Liver (tissue), 9 donors: ENCODE data around the gene LVRN. TPM values are rescaled to one million over a fixed set of nuclear protein-coding genes. Genes with fewer than 3 reads are reported as not detected.

ENCODE experiments used
- DNase-seq: peaks from one replicate; pipeline ENCODE4 v3.0.0-alpha.2; 2017; ENCODE audit warnings: low spot score
- H3K27ac ChIP-seq, 2 donors: one replicate each; pipeline ENCODE4 v1.7.0; 2013; ENCODE audit warnings: inconsistent platforms in 2 of 2, low read length in 2 of 2, control low read depth in 1 of 2, low read depth in 1 of 2, mild to moderate bottlenecking in 1 of 2
- H3K27me3 ChIP-seq, 4 donors: one replicate each; pipeline versions ENCODE4 v1.6.1 to v1.7.0; 2013; ENCODE audit warnings: low read length in 3 of 4, inconsistent platforms in 1 of 4, mild to moderate bottlenecking in 1 of 4, moderate library complexity in 1 of 4; ENCODE audit not compliant: control insufficient read depth in 4 of 4, insufficient read depth in 4 of 4
- H3K36me3 ChIP-seq, 4 donors: one replicate each; pipeline versions ENCODE4 v1.6.1 to v1.7.0; 2013; ENCODE audit warnings: low read length in 3 of 4, mild to moderate bottlenecking in 3 of 4, low read depth in 1 of 4, moderate library complexity in 1 of 4; ENCODE audit not compliant: control insufficient read depth in 4 of 4, insufficient read depth in 3 of 4
- H3K4me1 ChIP-seq, 4 donors: one replicate each; pipeline versions ENCODE4 v1.6.1 to v1.7.0; 2013; ENCODE audit warnings: low read length in 3 of 4, mild to moderate bottlenecking in 3 of 4, moderate library complexity in 1 of 4; ENCODE audit not compliant: control insufficient read depth in 4 of 4, insufficient read depth in 4 of 4
- H3K4me3 ChIP-seq, 3 donors: one replicate each; pipeline versions ENCODE4 v1.6.1 to v1.7.0; 2013; ENCODE audit warnings: low read length in 3 of 3, control low read depth in 1 of 3, low read depth in 1 of 3, mild to moderate bottlenecking in 1 of 3
- H3K9ac ChIP-seq, 2 donors: one replicate each; pipeline ENCODE4 v1.7.0; 2013; ENCODE audit warnings: low read length in 2 of 2, mild to moderate bottlenecking in 2 of 2, moderate library complexity in 2 of 2, control low read depth in 1 of 2, low read depth in 1 of 2
- H3K9me3 ChIP-seq, 4 donors: one replicate each; pipeline versions ENCODE4 v1.6.1 to v1.7.0; 2013; ENCODE audit warnings: low read length in 3 of 4; ENCODE audit not compliant: control insufficient read depth in 4 of 4
- EGR1 ChIP-seq, 2 donors: IDR thresholded peaks; 2 replicates each; pipeline ENCODE4 v1.6.1; 2016 to 2018; ENCODE audit warnings: antibody characterized with exemption in 2 of 2, low read depth in 2 of 2
- FOXA1 ChIP-seq: IDR thresholded peaks from 2 replicates; pipeline ENCODE4 v1.6.1; 2016; ENCODE audit warnings: antibody characterized with exemption
- FOXA2 ChIP-seq: IDR thresholded peaks from 2 replicates; pipeline ENCODE4 v1.6.1; 2016; ENCODE audit warnings: antibody characterized with exemption
- GABPA ChIP-seq, 2 donors: IDR thresholded peaks in 1 of 2; conservative IDR thresholded peaks in 1 of 2; 2 replicates each; pipeline ENCODE4 v1.6.1; 2016; ENCODE audit warnings: antibody characterized with exemption in 2 of 2, mild to moderate bottlenecking in 1 of 2, moderate library complexity in 1 of 2
- HNF4A ChIP-seq, 2 donors: conservative IDR thresholded peaks; 2 replicates each; pipeline ENCODE4 v1.6.1; 2016; ENCODE audit warnings: antibody characterized with exemption in 2 of 2, mild to moderate bottlenecking in 2 of 2
- HNF4G ChIP-seq: IDR thresholded peaks from 2 replicates; pipeline ENCODE4 v1.6.1; 2016; ENCODE audit warnings: antibody characterized with exemption
- JUND ChIP-seq, 2 donors: IDR thresholded peaks; 2 replicates each; pipeline ENCODE4 v1.6.1; 2016; ENCODE audit warnings: antibody characterized with exemption in 2 of 2
- NR2F2 ChIP-seq: IDR thresholded peaks from 2 replicates; pipeline ENCODE4 v1.6.1; 2016; ENCODE audit warnings: antibody characterized with exemption
- SP1 ChIP-seq: IDR thresholded peaks from 2 replicates; pipeline ENCODE4 v1.6.1; 2018; ENCODE audit warnings: antibody characterized with exemption, mild to moderate bottlenecking
- TAF1 ChIP-seq: conservative IDR thresholded peaks from 2 replicates; pipeline ENCODE4 v1.6.1; 2016; ENCODE audit warnings: antibody characterized with exemption, mild to moderate bottlenecking
- YY1 ChIP-seq: IDR thresholded peaks from 2 replicates; pipeline ENCODE4 v1.6.1; 2016; ENCODE audit warnings: antibody characterized with exemption, mild to moderate bottlenecking
- WGBS: extraction: QIAGEN DNeasy Blood & Tissue Kit; methylation state at CpG from one replicate; pipeline ENCODE4 v1.1.7; 2013; 5-methylcytosine and 5-hydroxymethylcytosine counted together
- polyA plus RNA-seq, 2 donors: library from polyadenylated mRNA; stranded (reverse) in 1 of 2; unstranded in 1 of 2; fragments of 200-250 nt in 1 of 2; fragments of >200 nt in 1 of 2; fragmentation: Nextera tagmentation in 1 of 2; extraction: Ambion mirVana in 1 of 2; gene quantifications; one replicate each; pipeline versions ENCODE4 v1.2.1 to v1.2.3, GENCODE V29; 2013 to 2015
- total RNA-seq, 2 donors: library from RNA; depleted of rRNA; stranded (reverse); fragments of >200 nt; gene quantifications; one replicate each; pipeline ENCODE4 v1.2.3, GENCODE V29; 2014
- TF ChIP-seq, protein P1 (sequence below): fragments of 150-350 bp; IDR thresholded peaks from 2 replicates; pipeline ENCODE4 v1.5.1; 2017; ENCODE audit warnings: improper control_type of control experiment, low read depth, low read length; ENCODE audit not compliant: missing input control
- TF ChIP-seq, protein P2 (sequence below): IDR thresholded peaks from 2 replicates; pipeline ENCODE4 v1.6.1; 2016; ENCODE audit warnings: antibody characterized with exemption
- TF ChIP-seq, protein P3 (sequence below): IDR thresholded peaks from 2 replicates; pipeline ENCODE4 v1.6.1; 2016; ENCODE audit warnings: antibody characterized with exemption, mild to moderate bottlenecking
- TF ChIP-seq, protein P4 (sequence below): IDR thresholded peaks from 2 replicates; pipeline ENCODE4 v1.6.1; 2016; ENCODE audit warnings: antibody characterized with exemption
- TF ChIP-seq, protein P5 (sequence below): IDR thresholded peaks from 2 replicates; pipeline ENCODE4 v1.6.1; 2016; ENCODE audit warnings: antibody characterized with exemption
- donor health status: healthy.
- donor health status: healthy.
- donor health status: healthy.
- donor health status: healthy.
- donor health status: healthy.

The LVRN gene
- total and polyA plus RNA-seq, 4 donors = 0.05 to 0.17 (median 0.11) TPM; not detected in 1

DNA sequence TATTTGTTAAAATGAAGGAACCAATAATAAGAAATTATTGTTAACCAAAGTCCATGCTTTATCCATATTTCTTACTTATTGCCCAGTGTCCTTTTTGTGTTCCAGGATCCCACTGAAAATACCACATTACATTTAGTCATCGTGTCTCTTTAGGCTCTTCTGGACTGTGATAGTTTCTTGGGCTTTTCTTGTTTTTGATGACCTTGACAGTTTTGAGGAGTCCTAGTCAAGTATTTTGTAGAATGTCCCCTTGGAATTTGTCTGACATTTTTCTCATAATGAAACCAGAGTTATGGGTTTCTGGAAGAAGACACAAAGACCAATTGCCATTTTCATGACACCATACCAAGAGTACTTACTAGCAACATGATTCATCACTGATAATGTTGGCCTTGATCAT lies 108.9 kb downstream of the LVRN start:
- no peak overlapping the region for H3K4me3 ChIP-seq
- H3K27ac ChIP-seq = no peak overlapping the region
- 97% methylated on average over 1 of the region's 1 CpG for WGBS
- no peak for DNase-seq
- no peaks in the 10 kb centered on the region for H3K36me3 ChIP-seq
- TF ChIP-seq YY1 = no peak
- TF ChIP-seq, protein P1, sequence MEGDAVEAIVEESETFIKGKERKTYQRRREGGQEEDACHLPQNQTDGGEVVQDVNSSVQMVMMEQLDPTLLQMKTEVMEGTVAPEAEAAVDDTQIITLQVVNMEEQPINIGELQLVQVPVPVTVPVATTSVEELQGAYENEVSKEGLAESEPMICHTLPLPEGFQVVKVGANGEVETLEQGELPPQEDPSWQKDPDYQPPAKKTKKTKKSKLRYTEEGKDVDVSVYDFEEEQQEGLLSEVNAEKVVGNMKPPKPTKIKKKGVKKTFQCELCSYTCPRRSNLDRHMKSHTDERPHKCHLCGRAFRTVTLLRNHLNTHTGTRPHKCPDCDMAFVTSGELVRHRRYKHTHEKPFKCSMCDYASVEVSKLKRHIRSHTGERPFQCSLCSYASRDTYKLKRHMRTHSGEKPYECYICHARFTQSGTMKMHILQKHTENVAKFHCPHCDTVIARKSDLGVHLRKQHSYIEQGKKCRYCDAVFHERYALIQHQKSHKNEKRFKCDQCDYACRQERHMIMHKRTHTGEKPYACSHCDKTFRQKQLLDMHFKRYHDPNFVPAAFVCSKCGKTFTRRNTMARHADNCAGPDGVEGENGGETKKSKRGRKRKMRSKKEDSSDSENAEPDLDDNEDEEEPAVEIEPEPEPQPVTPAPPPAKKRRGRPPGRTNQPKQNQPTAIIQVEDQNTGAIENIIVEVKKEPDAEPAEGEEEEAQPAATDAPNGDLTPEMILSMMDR = no peak
- TF ChIP-seq FOXA2 = no peak
- TF ChIP-seq EGR1 (IDR thresholded peaks at IDR 0.05; ENCODE audit: low read depth in 2 of 2) = no peak
- TF ChIP-seq NR2F2 = no peak
- no peak for TF ChIP-seq TAF1
- TF ChIP-seq, protein P2, sequence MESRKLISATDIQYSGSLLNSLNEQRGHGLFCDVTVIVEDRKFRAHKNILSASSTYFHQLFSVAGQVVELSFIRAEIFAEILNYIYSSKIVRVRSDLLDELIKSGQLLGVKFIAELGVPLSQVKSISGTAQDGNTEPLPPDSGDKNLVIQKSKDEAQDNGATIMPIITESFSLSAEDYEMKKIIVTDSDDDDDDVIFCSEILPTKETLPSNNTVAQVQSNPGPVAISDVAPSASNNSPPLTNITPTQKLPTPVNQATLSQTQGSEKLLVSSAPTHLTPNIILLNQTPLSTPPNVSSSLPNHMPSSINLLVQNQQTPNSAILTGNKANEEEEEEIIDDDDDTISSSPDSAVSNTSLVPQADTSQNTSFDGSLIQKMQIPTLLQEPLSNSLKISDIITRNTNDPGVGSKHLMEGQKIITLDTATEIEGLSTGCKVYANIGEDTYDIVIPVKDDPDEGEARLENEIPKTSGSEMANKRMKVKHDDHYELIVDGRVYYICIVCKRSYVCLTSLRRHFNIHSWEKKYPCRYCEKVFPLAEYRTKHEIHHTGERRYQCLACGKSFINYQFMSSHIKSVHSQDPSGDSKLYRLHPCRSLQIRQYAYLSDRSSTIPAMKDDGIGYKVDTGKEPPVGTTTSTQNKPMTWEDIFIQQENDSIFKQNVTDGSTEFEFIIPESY = no peak
- TF ChIP-seq FOXA1 = no peak
- no peaks in the 10 kb centered on the region for H3K9me3 ChIP-seq
- no peaks in the 10 kb centered on the region for H3K4me1 ChIP-seq
- H3K27me3 ChIP-seq = no peaks in the 10 kb centered on the region
- H3K9ac ChIP-seq = no peak overlapping the region

DNA sequence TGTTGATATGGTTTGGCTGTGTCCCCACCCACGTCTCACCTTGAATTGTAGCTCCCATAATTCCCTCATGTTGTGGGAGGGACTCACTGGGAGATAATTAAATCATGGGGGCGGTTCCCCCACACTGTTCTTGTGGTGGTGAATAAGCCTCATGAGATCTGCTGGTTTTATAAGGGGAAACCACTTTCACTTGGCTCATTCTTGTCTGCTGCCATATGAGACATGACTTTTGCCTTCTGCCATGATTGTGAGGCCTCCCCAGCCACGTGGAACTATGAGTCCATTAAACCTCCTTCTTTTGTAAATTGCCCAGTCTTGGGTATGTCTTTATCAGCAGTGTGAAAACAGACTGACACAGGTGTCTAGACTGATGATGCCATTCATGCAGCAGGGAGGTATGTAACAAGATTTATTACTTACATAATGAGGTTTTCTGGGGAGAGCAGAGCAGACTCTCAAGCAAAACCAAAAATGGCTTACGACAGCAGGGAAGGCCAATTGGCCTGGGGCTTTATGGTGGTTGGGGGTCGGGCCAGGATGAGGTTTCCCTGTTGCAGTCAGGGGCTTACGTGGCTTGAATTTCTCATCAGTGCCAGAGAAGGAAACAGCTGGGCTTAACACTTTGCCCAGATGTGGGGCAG lies 113.0 kb downstream of the LVRN start:
- H3K4me3 ChIP-seq = no peak overlapping the region
- H3K27ac ChIP-seq = no peak overlapping the region
- H3K4me1 ChIP-seq = no peaks in the 10 kb centered on the region
- no peaks in the 10 kb centered on the region for H3K9me3 ChIP-seq
- no peak for DNase-seq
- no peaks in the 10 kb centered on the region for H3K27me3 ChIP-seq
- TF ChIP-seq GABPA (IDR thresholded peaks at IDR 0.05 in 1 of 2, conservative IDR thresholded peaks at IDR 0.05 in 1 of 2) = no peak
- TF ChIP-seq, protein P3, sequence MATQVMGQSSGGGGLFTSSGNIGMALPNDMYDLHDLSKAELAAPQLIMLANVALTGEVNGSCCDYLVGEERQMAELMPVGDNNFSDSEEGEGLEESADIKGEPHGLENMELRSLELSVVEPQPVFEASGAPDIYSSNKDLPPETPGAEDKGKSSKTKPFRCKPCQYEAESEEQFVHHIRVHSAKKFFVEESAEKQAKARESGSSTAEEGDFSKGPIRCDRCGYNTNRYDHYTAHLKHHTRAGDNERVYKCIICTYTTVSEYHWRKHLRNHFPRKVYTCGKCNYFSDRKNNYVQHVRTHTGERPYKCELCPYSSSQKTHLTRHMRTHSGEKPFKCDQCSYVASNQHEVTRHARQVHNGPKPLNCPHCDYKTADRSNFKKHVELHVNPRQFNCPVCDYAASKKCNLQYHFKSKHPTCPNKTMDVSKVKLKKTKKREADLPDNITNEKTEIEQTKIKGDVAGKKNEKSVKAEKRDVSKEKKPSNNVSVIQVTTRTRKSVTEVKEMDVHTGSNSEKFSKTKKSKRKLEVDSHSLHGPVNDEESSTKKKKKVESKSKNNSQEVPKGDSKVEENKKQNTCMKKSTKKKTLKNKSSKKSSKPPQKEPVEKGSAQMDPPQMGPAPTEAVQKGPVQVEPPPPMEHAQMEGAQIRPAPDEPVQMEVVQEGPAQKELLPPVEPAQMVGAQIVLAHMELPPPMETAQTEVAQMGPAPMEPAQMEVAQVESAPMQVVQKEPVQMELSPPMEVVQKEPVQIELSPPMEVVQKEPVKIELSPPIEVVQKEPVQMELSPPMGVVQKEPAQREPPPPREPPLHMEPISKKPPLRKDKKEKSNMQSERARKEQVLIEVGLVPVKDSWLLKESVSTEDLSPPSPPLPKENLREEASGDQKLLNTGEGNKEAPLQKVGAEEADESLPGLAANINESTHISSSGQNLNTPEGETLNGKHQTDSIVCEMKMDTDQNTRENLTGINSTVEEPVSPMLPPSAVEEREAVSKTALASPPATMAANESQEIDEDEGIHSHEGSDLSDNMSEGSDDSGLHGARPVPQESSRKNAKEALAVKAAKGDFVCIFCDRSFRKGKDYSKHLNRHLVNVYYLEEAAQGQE = no peak
- TF ChIP-seq HNF4G = no peak
- no peak for TF ChIP-seq EGR1 (IDR thresholded peaks at IDR 0.05; ENCODE audit: low read depth in 2 of 2)
- TF ChIP-seq YY1 = no peak
- TF ChIP-seq FOXA1 = no peak
- TF ChIP-seq, protein P4, sequence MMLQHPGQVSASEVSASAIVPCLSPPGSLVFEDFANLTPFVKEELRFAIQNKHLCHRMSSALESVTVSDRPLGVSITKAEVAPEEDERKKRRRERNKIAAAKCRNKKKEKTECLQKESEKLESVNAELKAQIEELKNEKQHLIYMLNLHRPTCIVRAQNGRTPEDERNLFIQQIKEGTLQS = no peak
- TF ChIP-seq FOXA2 = no peak
- TF ChIP-seq JUND (IDR thresholded peaks at IDR 0.05) = no peak
- TF ChIP-seq, protein P1 = no peak
- TF ChIP-seq HNF4A (conservative IDR thresholded peaks at IDR 0.05) = no peak
- no peak for TF ChIP-seq NR2F2
- TF ChIP-seq, protein P2 = no peak
- TF ChIP-seq, protein P5, sequence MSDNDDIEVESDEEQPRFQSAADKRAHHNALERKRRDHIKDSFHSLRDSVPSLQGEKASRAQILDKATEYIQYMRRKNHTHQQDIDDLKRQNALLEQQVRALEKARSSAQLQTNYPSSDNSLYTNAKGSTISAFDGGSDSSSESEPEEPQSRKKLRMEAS = no peak
- TF ChIP-seq SP1 = no peak
- H3K36me3 ChIP-seq = no peaks in the 10 kb centered on the region
- 71% methylated on average over 6 of the region's 6 CpGs for WGBS
- H3K9ac ChIP-seq = no peak overlapping the region
